NCI-H446 (cell line): ENCODE results near the gene SEC24B.

ENCODE experiments used
- DNase-seq, 2 experiments: peaks; one replicate each; lab custom pipeline; 2025; lab: John Stamatoyannopoulos, UW

Gene SEC24B

DNA sequence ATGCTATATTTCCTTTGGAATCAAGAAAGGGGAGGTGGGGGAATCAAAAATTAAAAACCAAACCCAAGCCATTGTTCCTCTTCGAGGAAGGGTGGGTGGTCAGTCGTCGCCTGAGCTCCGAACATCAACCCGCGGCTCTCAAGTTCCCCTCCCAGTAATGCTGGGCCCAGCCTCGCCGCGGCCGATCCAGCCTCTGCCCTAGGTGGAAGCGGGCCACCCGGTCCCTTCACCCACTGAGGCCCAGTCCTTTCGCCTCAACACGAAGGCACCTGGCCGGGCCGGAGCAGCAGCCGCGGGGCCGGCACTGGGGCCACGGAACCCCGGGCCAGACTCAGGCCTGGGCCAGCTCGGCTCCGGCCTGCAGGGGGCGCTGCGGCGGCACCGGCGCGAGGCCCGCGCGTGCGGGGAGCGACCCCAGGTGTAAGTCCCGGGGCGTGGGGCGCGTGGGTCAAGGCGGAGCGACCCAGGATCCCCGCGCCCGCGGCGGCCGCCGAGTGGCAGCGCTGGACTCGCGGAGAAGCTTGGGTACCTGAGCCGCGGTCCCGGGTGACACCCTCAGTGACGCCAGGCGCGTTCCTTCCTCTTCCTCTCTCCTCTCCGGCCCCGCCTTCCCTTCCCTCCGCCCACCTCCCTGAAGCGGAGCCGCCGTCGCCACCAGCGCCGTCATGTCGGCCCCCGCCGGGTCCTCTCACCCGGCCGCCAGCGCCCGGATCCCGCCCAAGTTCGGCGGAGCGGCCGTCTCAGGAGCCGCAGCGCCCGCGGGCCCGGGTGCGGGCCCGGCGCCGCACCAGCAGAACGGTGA lies at the start of gene SEC24B:
SEC24B (plus strand) TSS at position 611 of the 802 bp plus-strand sequence; CDS start at position 666, 55 bp downstream.
- peak; percentile 42 to 75 for DNase-seq

GRCh38 chr4:109383823-109384222 lies 49.8 kb upstream of the SEC24B start:
- DNase-seq = no peak

DNA sequence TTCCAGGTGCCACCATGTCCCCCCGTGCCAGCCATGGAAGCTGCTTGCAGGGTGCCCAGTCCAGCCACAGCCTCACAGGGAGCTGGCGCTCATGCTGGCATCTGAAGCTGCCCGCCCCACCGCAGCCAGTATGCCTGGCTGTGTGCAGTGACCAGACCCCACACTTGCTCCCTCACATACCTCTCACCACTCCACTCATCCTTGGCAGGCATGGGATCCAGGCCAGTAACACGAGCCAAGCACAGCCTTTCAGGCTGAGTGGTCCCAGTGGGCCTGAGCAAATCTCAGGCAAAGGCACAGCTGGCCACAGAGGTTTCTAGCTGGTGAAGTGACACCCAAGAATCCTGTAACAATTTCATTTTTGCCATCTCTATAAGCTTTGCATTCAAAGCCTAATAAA lies 48.4 kb upstream of the SEC24B start:
- DNase-seq = peak in 1 of 2 experiments; percentile 5

DNA sequence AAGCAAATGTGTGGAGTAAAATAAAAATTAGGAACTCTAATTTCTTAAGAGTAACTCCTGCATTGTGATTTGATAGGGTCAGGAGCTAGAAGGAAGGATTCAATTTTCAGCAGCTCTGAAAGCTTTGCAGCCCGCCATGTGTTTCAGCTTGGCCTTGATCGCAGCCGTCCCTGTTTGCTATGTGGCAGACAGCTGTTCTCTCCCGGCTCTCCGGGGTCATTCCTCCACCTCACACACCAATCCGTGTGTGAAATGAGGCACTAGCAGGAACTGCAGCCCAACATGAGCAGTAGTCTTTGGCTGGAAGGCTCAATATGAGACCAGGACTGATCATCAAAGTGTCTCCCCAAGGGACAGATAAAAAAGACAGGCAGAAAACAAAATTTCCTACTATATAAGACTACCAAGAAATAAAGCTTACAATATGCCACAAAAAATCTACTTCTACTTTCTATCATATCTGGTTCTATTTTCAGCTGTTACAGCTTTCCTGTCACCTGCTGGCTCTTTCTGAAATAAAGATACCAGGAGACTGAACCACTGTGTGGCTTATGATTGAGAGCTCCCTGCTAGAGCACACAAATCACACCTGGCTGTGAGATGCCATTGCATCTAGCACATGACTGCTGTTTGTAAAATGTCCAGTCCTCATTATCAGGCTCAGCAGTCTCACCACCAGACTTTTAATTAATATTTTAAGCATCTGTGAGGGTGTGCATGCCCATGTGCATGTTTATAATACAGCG lies 44.1 kb upstream of the SEC24B start:
- DNase-seq = peak in 1 of 2 experiments; percentile 24

GRCh38 chr4:109390115-109390768 lies 43.4 kb upstream of the SEC24B start:
- DNase-seq = no peak

DNA sequence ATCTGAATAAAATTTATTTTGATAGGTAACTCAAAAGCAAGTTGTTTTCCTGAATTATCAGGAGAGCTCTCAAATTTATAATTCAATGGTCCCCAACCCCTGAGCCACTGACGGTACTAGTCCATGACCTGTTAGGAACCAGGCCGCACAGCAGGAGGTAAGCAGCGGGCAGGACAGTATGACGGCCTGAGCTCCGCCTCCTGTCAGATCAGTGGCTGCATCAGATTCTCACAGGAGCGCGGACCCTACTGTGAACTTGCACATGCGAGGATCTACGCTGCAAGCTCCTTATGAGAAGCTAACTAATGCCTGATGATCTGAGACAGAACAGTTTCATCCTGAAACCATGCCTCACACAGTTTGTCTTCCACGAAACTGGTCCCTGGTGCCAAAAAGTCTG lies 37.9 kb upstream of the SEC24B start:
- no peak for DNase-seq

- DNase-seq = no peak
Measured at GRCh38 chr4:109398928-109399327, 34.7 kb upstream of the SEC24B start.

DNA sequence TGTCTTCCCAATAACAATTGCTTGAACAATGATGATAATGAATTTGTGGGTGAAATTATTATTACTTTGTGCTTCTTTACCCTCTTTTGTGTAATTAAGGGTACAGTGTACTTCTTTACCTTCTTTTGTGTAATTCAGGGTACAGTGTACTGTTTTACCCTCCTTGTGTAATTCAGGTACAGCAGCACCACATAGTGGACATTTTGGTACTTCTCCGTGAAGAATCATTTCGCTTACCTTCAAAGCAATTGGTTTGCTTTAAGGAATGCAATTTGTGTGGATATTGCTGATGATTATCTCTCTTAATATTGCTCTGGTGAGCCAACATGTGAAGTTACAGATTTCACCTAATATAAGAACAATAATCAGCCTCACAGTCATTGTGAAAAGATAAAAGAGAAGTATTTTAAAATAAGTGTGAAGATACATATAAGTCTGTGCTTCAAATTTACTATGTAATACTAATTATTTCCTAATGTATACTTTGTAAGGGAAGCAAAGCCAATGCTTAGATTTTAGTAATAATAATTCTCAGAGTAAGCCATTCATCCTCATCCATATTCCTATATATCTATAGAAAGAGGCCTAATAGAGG lies 27.2 kb upstream of the SEC24B start:
- DNase-seq = peak; percentile 33 to 79

GRCh38 chr4:109407027-109407737 lies 26.4 kb upstream of the SEC24B start:
- DNase-seq = no peak

- no peak for DNase-seq
Measured at GRCh38 chr4:109408711-109409110, 24.9 kb upstream of the SEC24B start.

DNA sequence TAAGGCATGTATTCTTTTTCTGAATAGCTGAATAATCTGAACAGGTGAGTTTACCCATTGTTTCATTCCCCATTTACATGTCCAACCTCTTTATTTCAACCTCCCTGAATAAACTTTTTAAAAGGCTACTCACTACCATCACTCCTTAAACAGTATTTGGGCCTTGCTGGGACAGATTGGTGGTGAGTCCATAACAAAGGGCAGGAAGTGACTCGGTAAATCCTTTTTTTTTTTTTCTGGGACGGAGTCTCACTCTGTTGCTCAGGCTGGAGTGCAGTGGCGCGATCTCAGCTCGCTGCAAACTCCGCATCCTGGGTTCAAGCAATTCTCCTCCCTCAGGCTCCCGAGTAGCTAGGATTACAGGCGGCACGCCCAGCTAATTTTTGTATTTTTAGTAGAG lies 23.4 kb upstream of the SEC24B start:
- no peak for DNase-seq

DNA sequence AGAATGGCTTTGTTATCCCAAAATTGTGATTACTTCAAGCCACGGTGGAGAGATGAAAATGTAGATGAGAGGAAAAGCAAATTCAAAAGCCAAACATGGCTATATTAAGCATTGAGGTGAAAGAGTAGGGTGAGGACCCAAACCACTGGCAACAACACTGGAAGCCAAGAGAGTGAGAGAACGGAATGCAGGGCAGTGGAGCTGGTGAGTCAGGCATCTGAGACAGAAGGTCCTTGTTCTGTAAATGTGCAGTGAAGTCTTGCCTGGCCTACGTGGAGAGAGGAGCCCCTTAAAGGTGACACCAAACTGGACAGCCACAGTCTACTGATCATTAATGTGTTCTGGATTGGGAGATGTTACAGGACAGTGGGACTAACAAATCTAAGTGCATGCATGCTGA lies 22.8 kb upstream of the SEC24B start:
- DNase-seq = no peak

DNA sequence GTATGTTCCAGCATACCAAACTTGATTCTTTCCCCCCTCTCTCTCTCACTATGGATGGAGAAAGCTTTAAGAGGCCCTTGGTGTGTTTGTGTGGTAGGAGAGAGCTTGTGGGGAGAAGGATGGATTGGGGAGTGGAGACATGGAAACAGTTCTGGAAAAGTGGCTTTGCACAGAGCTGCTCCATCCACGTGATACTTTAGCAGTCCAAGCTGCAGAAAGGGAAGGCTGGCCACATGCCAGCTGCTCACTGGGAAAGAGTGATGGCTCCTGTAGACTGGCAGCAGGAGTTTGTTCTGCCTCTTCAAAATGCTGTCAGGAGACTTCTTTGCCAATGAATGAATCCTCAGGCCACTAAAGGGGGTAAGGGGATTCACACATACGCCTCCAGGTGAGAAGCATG lies 21.7 kb upstream of the SEC24B start:
- peak; percentile 27 to 84 for DNase-seq

DNA sequence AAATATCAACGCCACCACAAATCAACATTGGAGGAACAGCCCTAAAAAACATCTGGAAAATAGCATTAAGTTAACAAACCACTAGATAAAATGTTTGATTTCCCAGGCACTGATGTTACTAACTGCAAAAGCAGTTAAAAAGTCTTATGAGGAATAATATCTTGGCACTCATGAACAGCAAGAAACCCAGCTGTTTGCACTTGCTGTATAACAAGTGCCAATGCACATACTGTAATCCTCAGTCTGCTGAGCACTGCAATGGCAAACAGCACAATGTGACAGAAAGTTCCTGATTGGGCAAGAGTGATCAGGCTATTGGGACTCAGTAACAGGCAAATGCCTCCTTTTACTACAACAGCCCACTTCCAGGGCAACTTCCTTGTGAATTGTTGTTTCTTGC lies 20.8 kb upstream of the SEC24B start:
- peak in 1 of 2 experiments; percentile 16 for DNase-seq

- DNase-seq = no peak
Measured at GRCh38 chr4:109414938-109415337, 18.7 kb upstream of the SEC24B start.

GRCh38 chr4:109418588-109418987 lies 15.0 kb upstream of the SEC24B start:
- no peak for DNase-seq

DNA sequence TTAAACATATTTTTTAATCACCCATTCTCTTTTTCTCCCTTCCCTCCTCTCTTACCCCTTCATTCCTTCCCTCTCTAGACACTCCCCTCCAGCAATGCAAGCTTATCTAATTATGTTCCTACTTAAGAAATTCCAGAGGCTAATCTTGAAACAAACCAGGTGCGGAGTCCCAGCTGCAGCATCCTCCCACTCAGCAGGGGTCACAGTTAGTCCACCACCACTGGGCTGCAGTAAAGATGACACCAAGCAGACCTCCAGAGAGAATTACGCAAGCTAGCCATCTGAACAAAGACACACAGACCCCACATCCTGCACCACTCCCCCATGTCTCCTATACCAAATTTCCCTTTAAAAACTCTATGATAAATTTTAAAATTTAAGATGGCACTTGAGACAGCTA lies 13.9 kb upstream of the SEC24B start:
- no peak for DNase-seq

GRCh38 chr4:109424093-109424841 lies 9.3 kb upstream of the SEC24B start:
- no peak for DNase-seq

- DNase-seq = no peak
Measured at GRCh38 chr4:109425405-109425804, 8.2 kb upstream of the SEC24B start.

GRCh38 chr4:109429545-109429944 lies 4.1 kb upstream of the SEC24B start:
- DNase-seq = no peak

- no peak for DNase-seq
Measured at GRCh38 chr4:109432203-109432602, 1.4 kb upstream of the SEC24B start.
